Breast epithelium (tissue), 3 donors: ENCODE measurements around the gene KCNE3.

Experiments used
- POLR2A ChIP-seq: fragments of 450-650 bp; IDR thresholded peaks from one replicate; pipeline ENCODE4 v1.6.1; 2016; ENCODE audit warnings: antibody characterized with exemption, mild to moderate bottlenecking, moderate library complexity
- TF ChIP-seq, protein P1 (sequence below), 3 donors: fragments of 450-650 bp; IDR thresholded peaks; one replicate each; pipeline ENCODE4 v1.5.1; 2016 to 2017; ENCODE audit warnings: antibody characterized with exemption in 3 of 3, mild to moderate bottlenecking in 3 of 3, moderate library complexity in 3 of 3

DNA sequence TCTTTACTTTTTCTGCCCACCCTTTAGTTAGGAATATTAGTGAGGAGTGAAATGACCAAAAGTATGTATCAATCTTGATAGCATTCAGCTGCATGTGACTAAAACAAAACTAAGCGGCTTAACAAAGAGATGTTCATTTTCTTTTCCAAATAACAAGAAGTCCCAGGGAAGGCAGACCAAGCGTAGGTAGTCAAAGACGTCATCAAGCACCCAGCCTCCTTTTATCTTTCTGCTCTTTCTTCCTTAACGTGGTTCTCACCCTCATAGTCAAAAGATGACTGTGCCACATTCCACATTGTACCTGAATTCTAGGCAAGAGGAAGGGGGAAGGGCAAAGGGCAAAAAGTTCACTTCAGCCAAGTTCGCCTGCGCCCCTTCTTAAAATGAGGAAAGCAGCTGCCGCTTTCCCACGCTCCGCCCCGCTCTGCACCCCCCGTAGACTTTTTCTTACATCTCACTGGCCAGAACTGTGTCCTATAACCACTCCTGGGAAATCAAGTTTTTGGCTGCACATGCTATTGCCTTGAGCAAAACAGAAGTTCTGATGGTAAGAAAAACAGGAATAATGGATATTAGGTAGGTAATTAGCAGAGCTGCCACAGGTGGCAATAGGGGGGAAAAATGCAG, 54.5 kb downstream of the KCNE3 start:
- TF ChIP-seq, protein P1, sequence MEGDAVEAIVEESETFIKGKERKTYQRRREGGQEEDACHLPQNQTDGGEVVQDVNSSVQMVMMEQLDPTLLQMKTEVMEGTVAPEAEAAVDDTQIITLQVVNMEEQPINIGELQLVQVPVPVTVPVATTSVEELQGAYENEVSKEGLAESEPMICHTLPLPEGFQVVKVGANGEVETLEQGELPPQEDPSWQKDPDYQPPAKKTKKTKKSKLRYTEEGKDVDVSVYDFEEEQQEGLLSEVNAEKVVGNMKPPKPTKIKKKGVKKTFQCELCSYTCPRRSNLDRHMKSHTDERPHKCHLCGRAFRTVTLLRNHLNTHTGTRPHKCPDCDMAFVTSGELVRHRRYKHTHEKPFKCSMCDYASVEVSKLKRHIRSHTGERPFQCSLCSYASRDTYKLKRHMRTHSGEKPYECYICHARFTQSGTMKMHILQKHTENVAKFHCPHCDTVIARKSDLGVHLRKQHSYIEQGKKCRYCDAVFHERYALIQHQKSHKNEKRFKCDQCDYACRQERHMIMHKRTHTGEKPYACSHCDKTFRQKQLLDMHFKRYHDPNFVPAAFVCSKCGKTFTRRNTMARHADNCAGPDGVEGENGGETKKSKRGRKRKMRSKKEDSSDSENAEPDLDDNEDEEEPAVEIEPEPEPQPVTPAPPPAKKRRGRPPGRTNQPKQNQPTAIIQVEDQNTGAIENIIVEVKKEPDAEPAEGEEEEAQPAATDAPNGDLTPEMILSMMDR (IDR thresholded peaks at IDR 0.05): no peak
- TF ChIP-seq POLR2A: no peak
